ENCODE results near the gene JADE1. TPM values are rescaled to one million over a fixed set of nuclear protein-coding genes. Genes with fewer than 3 reads are reported as not detected.

JADE1 gene
- total RNA-seq, 2 experiments from 2014 or later: 57.1 to 58.4 TPM

- Mint-ChIP-seq H3K9me3 (no peaks in the 10 kb centered on the region), H3K36me3 (ENCODE audit: low read depth) (no peaks in the 10 kb centered on the region), H3K27ac (no peak overlapping the region), H3K27me3 (no peaks in the 10 kb centered on the region), H3K4me1 (ENCODE audit: low read depth) (no peaks in the 10 kb centered on the region), H3K4me3 (no peak overlapping the region)
- TF ChIP-seq CTCF (IDR thresholded peaks at IDR 0.05): no peak
- H3K4me3 ChIP-seq (ENCODE audit: low read length): no peak overlapping the region
- no peaks in the 10 kb centered on the region for H3K27me3 ChIP-seq (ENCODE audit: control insufficient read depth in 1 of 2, insufficient read depth in 2 of 2, low read length in 2 of 2)
- ChIA-PET CTCF (no interaction called here), POLR2A (no interaction called here)
- H3K9me3 ChIP-seq (ENCODE audit: control insufficient read depth in 1 of 2, insufficient read depth in 1 of 2, low read length in 2 of 2): no peaks in the 10 kb centered on the region
- no peak for ATAC-seq (ENCODE audit: poor library complexity)
- no peaks in the 10 kb centered on the region for H3K36me3 ChIP-seq (ENCODE audit: insufficient read depth, low read length)
- intact Hi-C loops (cut with DNase I, micrococcal nuclease): no loop called here
- H3K27ac ChIP-seq (ENCODE audit: low read depth in 1 of 2, low read length in 2 of 2): no peak overlapping the region
- no peaks in the 10 kb centered on the region for H3K4me1 ChIP-seq (ENCODE audit: insufficient read depth, low read length)
- no peak for DNase-seq
These were observed 15.4 kb upstream of the JADE1 start for GRCh38 chr4:128793859-128794672.

DNA sequence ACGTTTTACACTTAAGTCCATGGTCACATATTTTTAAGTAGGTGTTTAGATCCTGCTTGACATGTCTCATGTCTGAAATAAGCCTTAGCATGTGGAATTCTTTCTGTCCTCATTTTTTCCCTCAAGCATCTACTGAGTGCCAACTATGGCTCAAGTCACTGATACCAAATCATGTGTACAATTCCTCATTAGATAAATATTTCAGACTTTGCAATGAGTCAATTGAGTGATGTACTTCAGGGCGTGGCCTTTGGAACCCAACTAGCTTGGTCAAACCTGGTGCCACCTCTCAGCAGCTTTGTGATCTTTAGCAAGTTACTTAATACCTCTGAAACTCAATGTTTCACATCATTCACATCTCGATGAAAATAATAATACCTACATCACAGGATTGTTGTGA, 12.6 kb upstream of the JADE1 start:
- H3K36me3 Mint-ChIP-seq (ENCODE audit: low read depth): no peaks in the 10 kb centered on the region
- intact Hi-C loops (cut with DNase I, micrococcal nuclease): no loop called here
- no peak for TF ChIP-seq CTCF (IDR thresholded peaks at IDR 0.05)
- DNase-seq (no peak), ATAC-seq (ENCODE audit: poor library complexity) (no peak)
- no peak overlapping the region for H3K4me3 ChIP-seq (ENCODE audit: low read length)
- no peaks in the 10 kb centered on the region for H3K4me1 ChIP-seq (ENCODE audit: insufficient read depth, low read length)
- H3K36me3 ChIP-seq (ENCODE audit: insufficient read depth, low read length): no peaks in the 10 kb centered on the region
- no peak overlapping the region for H3K27ac Mint-ChIP-seq
- H3K27ac ChIP-seq (ENCODE audit: low read depth in 1 of 2, low read length in 2 of 2): no peak overlapping the region
- H3K9me3 Mint-ChIP-seq: no peaks in the 10 kb centered on the region
- CTCF ChIA-PET: no interaction called here
- no peaks in the 10 kb centered on the region for H3K27me3 ChIP-seq (ENCODE audit: control insufficient read depth in 1 of 2, insufficient read depth in 2 of 2, low read length in 2 of 2)
- POLR2A ChIA-PET: interaction anchor here (1.4 kb wide), 1 partner anchor 12 kb away, joined by 3 read pairs; the partner anchor contains the start of gene JADE1
- no peaks in the 10 kb centered on the region for H3K4me1 Mint-ChIP-seq (ENCODE audit: low read depth)
- H3K27me3 Mint-ChIP-seq: no peaks in the 10 kb centered on the region
- no peak overlapping the region for H3K4me3 Mint-ChIP-seq
- no peaks in the 10 kb centered on the region for H3K9me3 ChIP-seq (ENCODE audit: control insufficient read depth in 1 of 2, insufficient read depth in 1 of 2, low read length in 2 of 2)

DNA sequence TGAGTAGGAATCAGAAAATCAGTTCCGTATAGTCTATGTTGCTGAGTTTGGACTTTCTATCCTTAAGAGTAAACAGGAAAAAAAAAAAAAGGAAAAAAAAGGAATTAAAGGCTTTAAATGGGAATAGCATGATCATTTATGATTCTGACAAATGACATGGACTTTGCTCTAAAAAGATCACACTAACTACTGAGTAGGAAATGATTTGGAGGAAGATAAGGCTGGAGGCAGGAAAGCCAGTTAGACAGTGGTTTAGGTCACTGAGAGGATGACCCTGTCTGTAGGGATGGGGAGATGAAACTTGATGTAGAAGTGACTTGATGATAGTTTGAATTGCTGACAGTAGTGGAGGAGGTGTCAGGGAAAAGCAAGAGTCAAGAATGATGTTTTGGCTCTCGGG, 9.2 kb upstream of the JADE1 start:
- no peak for TF ChIP-seq CTCF (IDR thresholded peaks at IDR 0.05)
- H3K9me3 Mint-ChIP-seq: no peaks in the 10 kb centered on the region
- POLR2A ChIA-PET: no interaction called here
- ATAC-seq (ENCODE audit: poor library complexity) (no peak), DNase-seq (no peak)
- no peak overlapping the region for H3K4me3 Mint-ChIP-seq
- no peaks in the 10 kb centered on the region for H3K27me3 Mint-ChIP-seq
- H3K9me3 ChIP-seq (ENCODE audit: control insufficient read depth in 1 of 2, insufficient read depth in 1 of 2, low read length in 2 of 2): no peaks in the 10 kb centered on the region
- H3K4me3 ChIP-seq (ENCODE audit: low read length): no peak overlapping the region
- no peaks in the 10 kb centered on the region for H3K4me1 Mint-ChIP-seq (ENCODE audit: low read depth)
- no peaks in the 10 kb centered on the region for H3K36me3 Mint-ChIP-seq (ENCODE audit: low read depth)
- H3K27ac ChIP-seq (ENCODE audit: low read depth in 1 of 2, low read length in 2 of 2): no peak overlapping the region
- CTCF ChIA-PET: no interaction called here
- no peak overlapping the region for H3K27ac Mint-ChIP-seq
- H3K27me3 ChIP-seq (ENCODE audit: control insufficient read depth in 1 of 2, insufficient read depth in 2 of 2, low read length in 2 of 2): no peaks in the 10 kb centered on the region
- H3K4me1 ChIP-seq (ENCODE audit: insufficient read depth, low read length): peaks cover 13% of the 10 kb centered on the region
- no peaks in the 10 kb centered on the region for H3K36me3 ChIP-seq (ENCODE audit: insufficient read depth, low read length)
- intact Hi-C loops (cut with DNase I, micrococcal nuclease): loop anchor here in 1 of 2 experiments (10.0 kb wide), 1 partner anchor 225 kb away; no protein-coding TSS in a partner anchor
